HepG2 (cell line): Measurements from ENCODE around the gene OPA3. TPM values are rescaled to one million over a fixed set of nuclear protein-coding genes. Genes with fewer than 3 reads are reported as not detected.

Experiments used
- ATAC-seq: fragments of 200-7000 bp; cut with Tn5 transposase; 3 replicates; pipeline ENCODE4 v1.9.1; 2020; ENCODE audit warnings: mild to moderate bottlenecking, moderate library complexity
- BruUV-seq: library from RNA; stranded (reverse); fragments of 400-500 nt; replicated peaks from 2 replicates; lab custom pipeline; 2021; lab: Mats Ljungman, UMichigan
- CTCF ChIA-PET: fragments of 300-600 bp; formaldehyde crosslinking; extraction: SDS; loops from one replicate; lab custom pipeline; 2021; ENCODE audit warnings: low total read pairs, inconsistent platforms, low intra/inter-chr PET ratio; lab: Yijun Ruan, JAX
- POLR2A ChIA-PET: fragments of 350-600 bp; sonication (Branson Sonifier 250); formaldehyde crosslinking; loops from one replicate; lab custom pipeline; 2020; ENCODE audit warnings: antibody characterized with exemption, inconsistent platforms; lab: Yijun Ruan, JAX
- DNase-seq: peaks from one replicate; pipeline ENCODE4 v3.0.0-alpha.2; 2015; ENCODE audit warnings: low spot score
- FAIRE-seq: peaks from 3 replicates; lab custom pipeline; 2011; peaks lifted over from hg19 to GRCh38; lab: Jason Lieb, UNC
- H2AFZ ChIP-seq: one replicate; pipeline ENCODE4 v1.6.1; 2011; ENCODE audit warnings: low read length, inconsistent platforms
- H3K27ac ChIP-seq: fragments of 300-600 bp; 3 replicates; pipeline ENCODE4 v1.8.0; 2011; ENCODE audit warnings: mixed run types, mild to moderate bottlenecking, mixed read lengths, low read length, inconsistent platforms; ENCODE audit not compliant: insufficient read depth; ENCODE audit errors: extremely low read length
- H3K27me3 ChIP-seq, 2 experiments: fragments of 200-600 bp in 1 of 2; 2 replicates in 1 of 2; 3 replicates in 1 of 2; pipeline versions ENCODE4 v1.6.0 to v1.8.0; 2011; ENCODE audit warnings: low read length in 2 of 2, mild to moderate bottlenecking in 2 of 2, moderate library complexity in 2 of 2, inconsistent platforms in 1 of 2; ENCODE audit not compliant: insufficient read depth in 2 of 2, control insufficient read depth in 1 of 2
- H3K36me3 ChIP-seq, 2 experiments: fragments of 200-600 bp in 1 of 2; replicated peaks in 1 of 2; 2 replicates in 1 of 2; 3 replicates in 1 of 2; pipeline versions ENCODE4 v1.5.1 to v1.8.0; 2011; ENCODE audit warnings: low read length in 2 of 2, inconsistent platforms in 1 of 2; ENCODE audit not compliant: insufficient read depth in 2 of 2, control insufficient read depth in 1 of 2
- H3K4me1 ChIP-seq: 2 replicates; pipeline ENCODE4 v1.5.1; 2012; ENCODE audit warnings: low read length, inconsistent platforms; ENCODE audit not compliant: insufficient read depth
- H3K4me2 ChIP-seq: 2 replicates; pipeline ENCODE4 v1.6.0; 2011; ENCODE audit warnings: low read depth, low read length, inconsistent platforms
- H3K4me3 ChIP-seq, 3 experiments: fragments of 200-600 bp in 1 of 3; sonication (generic), shearing (Covaris generic) in 1 of 3; replicated peaks in 1 of 3; 2 replicates each; pipeline ENCODE4 v1.5.1; 2011 to 2016; ENCODE audit warnings: low read length in 3 of 3, inconsistent platforms in 2 of 3, low read depth in 2 of 3, mild to moderate bottlenecking in 2 of 3, control low read depth in 1 of 3, mixed read lengths in 1 of 3; ENCODE audit not compliant: insufficient read depth in 1 of 3
- H3K79me2 ChIP-seq: one replicate; pipeline ENCODE4 v1.6.1; 2011; ENCODE audit warnings: low read length, inconsistent platforms; ENCODE audit not compliant: insufficient read depth
- H3K9ac ChIP-seq: 2 replicates; pipeline ENCODE4 v1.6.0; 2011; ENCODE audit warnings: mild to moderate bottlenecking, low read depth, low read length, inconsistent platforms; ENCODE audit not compliant: insufficient read depth
- H3K9me3 ChIP-seq: 2 replicates; pipeline ENCODE4 v1.5.1; 2012; ENCODE audit warnings: mild to moderate bottlenecking, low read length
- H4K20me1 ChIP-seq: 2 replicates; pipeline ENCODE4 v1.6.0; 2011; ENCODE audit warnings: inconsistent platforms, mild to moderate bottlenecking, low read length, moderate library complexity; ENCODE audit not compliant: insufficient read depth
- KDM3A ChIP-seq: IDR thresholded peaks from 2 replicates; pipeline ENCODE4 v1.6.1; 2018; ENCODE audit warnings: low read depth, missing compliant biosample characterization
- SP1 ChIP-seq, 2 experiments: fragments of 450-650 bp in 1 of 2; sonication (generic) in 1 of 2; formaldehyde crosslinking in 1 of 2; IDR thresholded peaks; 2 replicates each; pipeline versions ENCODE4 v1.4.0 to v1.6.1; 2016 to 2020; ENCODE audit warnings: missing genetic modification reagents in 1 of 2
- ZSCAN12 ChIP-seq: sonication (generic); formaldehyde crosslinking; IDR thresholded peaks from 2 replicates; pipeline ENCODE4 v1.9.0; 2021; ENCODE audit warnings: mild to moderate bottlenecking, missing genetic modification reagents
- WGBS: methylation state at CpG from one replicate; pipeline ENCODE4 v1.1.6; 2017; ENCODE audit warnings: low lambda C conversion rate; 5-methylcytosine and 5-hydroxymethylcytosine counted together
- in situ Hi-C: cut with HindIII; loops from 2 replicates; pipeline ENCODE4 v1.10.0; 2017; ENCODE audit warnings: low pct_unique_long_range_greater_than_20kb; ENCODE audit not compliant: extremely low pct_ligation_motif_present
- intact Hi-C: fragments of 100-400 bp; cut with micrococcal nuclease; formaldehyde crosslinking; loops from one replicate; pipeline ENCODE4 v1.10.0; 2022; ENCODE audit not compliant: unreplicated experiment
- polyA plus RNA-seq, 8 experiments: library from polyadenylated mRNA; depleted of rRNA in 3 of 8; stranded (reverse) in 7 of 8; unstranded in 1 of 8; fragments of >200 nt; fragmentation: Illumina TruSeq in 4 of 8; extraction: Trizol in 4 of 8; gene quantifications; 2 replicates each; pipeline versions ENCODE4 v1.2.1 to v1.2.3, GENCODE V29; 2011 to 2016; ENCODE audit warnings: low read depth in 4 of 8, missing spikeins in 1 of 8, mixed read lengths in 1 of 8; ENCODE audit not compliant: insufficient read depth in 1 of 8
- total RNA-seq, 5 experiments: library from RNA; depleted of rRNA; stranded (reverse); fragments of >200 nt; fragmentation: Illumina TruSeq; extraction: Trizol; gene quantifications; 2 replicates each; pipeline ENCODE4 v1.2.3, GENCODE V29; 2016; ENCODE audit warnings: low read depth in 1 of 5
- TF ChIP-seq, protein P1 (sequence below): sonication (generic); formaldehyde crosslinking; IDR thresholded peaks from one replicate; pipeline ENCODE4 v1.5.1; 2020; ENCODE audit warnings: mild to moderate bottlenecking, missing genetic modification reagents; ENCODE audit errors: not compliant biosample characterization
- TF ChIP-seq, protein P2 (sequence below): sonication (generic); formaldehyde crosslinking; IDR thresholded peaks from 2 replicates; pipeline ENCODE4 v1.8.0; 2022; ENCODE audit warnings: missing genetic modification reagents, low read depth, mild to moderate bottlenecking, borderline replicate concordance
- TF ChIP-seq, protein P3 (sequence below): sonication (generic); formaldehyde crosslinking; IDR thresholded peaks from 2 replicates; pipeline ENCODE4 v1.5.1; 2020; ENCODE audit warnings: mild to moderate bottlenecking, missing genetic modification reagents, borderline replicate concordance

OPA3 gene
- total and polyA plus RNA-seq, 2 of the 13 experiments (the other 11 are each of a cell fraction or from before 2014, with no cell fraction given): 8.3 to 17.7 TPM

DNA sequence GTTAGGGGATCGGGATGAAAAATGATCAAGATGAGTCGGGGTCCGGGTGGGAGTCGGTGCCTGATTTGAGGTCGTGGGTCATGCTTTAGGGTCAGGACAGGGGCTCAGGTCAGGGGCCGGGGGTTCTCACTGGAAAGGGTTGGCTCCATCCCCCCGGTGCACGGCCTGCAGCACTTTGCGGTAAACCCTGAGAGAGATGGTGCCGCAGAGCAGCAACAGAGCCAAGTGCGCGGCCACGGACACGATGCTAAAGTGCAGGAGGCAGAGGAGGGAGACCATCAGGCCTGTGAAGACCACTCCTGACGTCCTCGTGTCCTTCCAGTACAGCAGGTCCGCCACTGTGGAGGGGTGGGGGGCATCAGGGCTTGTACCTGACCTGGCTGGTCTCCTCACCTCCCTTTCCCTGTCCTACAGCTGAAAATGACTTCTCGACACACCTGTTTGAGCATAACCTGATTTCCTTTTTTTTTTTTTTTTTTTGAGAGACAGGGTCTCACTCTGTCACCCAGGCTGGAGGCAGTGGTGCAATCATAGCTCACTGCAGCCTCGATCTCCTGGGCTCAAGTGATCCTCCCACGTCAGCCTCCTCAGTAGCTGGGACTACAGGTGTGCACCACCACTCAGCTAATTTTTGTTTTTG, 95.3 kb downstream of the OPA3 start (continued):
- TF ChIP-seq, protein P1, sequence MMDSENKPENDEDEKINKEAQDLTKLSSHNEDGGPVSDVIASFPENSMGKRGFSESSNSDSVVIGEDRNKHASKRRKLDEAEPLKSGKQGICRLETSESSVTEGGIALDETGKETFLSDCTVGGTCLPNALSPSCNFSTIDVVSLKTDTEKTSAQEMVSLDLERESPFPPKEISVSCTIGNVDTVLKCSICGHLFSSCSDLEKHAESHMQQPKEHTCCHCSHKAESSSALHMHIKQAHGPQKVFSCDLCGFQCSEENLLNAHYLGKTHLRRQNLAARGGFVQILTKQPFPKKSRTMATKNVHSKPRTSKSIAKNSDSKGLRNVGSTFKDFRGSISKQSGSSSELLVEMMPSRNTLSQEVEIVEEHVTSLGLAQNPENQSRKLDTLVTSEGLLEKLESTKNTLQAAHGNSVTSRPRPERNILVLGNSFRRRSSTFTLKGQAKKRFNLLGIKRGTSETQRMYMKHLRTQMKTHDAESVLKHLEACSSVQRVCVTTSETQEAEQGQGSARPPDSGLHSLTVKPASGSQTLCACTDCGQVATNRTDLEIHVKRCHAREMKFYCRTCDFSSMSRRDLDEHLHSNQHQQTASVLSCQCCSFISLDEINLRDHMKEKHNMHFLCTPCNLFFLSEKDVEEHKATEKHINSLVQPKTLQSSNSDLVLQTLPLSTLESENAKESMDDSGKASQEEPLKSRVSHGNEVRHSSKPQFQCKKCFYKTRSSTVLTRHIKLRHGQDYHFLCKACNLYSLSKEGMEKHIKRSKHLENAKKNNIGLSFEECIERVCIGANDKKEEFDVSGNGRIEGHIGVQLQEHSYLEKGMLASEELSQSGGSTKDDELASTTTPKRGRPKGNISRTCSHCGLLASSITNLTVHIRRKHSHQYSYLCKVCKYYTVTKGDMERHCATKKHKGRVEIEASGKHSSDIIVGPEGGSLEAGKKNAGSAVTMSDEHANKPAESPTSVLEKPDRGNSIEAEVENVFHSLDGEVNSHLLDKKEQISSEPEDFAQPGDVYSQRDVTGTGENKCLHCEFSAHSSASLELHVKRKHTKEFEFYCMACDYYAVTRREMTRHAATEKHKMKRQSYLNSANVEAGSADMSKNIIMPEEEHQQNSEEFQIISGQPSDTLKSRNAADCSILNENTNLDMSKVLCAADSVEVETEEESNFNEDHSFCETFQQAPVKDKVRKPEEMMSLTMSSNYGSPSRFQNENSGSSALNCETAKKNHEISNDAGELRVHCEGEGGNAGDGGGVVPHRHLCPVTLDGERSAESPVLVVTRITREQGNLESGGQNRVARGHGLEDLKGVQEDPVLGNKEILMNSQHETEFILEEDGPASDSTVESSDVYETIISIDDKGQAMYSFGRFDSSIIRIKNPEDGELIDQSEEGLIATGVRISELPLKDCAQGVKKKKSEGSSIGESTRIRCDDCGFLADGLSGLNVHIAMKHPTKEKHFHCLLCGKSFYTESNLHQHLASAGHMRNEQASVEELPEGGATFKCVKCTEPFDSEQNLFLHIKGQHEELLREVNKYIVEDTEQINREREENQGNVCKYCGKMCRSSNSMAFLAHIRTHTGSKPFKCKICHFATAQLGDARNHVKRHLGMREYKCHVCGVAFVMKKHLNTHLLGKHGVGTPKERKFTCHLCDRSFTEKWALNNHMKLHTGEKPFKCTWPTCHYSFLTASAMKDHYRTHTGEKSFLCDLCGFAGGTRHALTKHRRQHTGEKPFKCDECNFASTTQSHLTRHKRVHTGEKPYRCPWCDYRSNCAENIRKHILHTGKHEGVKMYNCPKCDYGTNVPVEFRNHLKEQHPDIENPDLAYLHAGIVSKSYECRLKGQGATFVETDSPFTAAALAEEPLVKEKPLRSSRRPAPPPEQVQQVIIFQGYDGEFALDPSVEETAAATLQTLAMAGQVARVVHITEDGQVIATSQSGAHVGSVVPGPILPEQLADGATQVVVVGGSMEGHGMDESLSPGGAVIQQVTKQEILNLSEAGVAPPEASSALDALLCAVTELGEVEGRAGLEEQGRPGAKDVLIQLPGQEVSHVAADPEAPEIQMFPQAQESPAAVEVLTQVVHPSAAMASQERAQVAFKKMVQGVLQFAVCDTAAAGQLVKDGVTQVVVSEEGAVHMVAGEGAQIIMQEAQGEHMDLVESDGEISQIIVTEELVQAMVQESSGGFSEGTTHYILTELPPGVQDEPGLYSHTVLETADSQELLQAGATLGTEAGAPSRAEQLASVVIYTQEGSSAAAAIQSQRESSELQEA: no peak

DNA sequence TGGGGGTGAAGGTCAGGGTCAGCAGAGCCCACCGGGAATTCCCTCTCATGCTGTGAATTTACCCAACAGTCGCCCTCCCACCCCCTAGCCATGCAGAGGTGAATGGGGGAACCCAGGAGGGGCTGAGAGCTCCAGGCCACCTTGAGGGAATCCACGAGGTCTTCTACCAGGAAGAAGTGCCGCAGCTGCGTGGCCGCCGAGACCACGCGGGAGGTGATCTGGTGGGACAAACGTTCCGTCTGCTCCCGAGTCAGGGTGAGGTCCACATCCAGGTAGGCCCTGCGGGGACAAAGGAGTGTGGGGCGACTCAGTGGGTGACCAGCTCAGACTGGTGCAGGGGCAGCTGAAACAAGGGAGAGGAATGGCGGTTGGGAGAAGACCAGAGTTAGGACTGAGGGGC, 95.9 kb downstream of the OPA3 start:
- intact Hi-C loops (no loop called here), in situ Hi-C loops (no loop called here)
- no peak overlapping the region for H3K4me3 ChIP-seq
- H3K36me3 ChIP-seq: no peaks in the 10 kb centered on the region
- peaks cover 38% of the 10 kb centered on the region for H3K4me1 ChIP-seq
- POLR2A ChIA-PET: no interaction called here
- FAIRE-seq (no peak), ATAC-seq (no peak), DNase-seq (no peak)
- 85% methylated on average over 15 of the region's 15 CpGs for WGBS
- CTCF ChIA-PET: no interaction called here
- BruUV-seq: no TSS peak
- H2AFZ ChIP-seq: no peak overlapping the region
- no peaks in the 10 kb centered on the region for H3K79me2 ChIP-seq
- H3K9ac ChIP-seq: no peak overlapping the region
- no peak for TF ChIP-seq ZSCAN12 (CRISPR knock-in tag)
- no peak for TF ChIP-seq KDM3A (CRISPR knock-in tag)
- TF ChIP-seq, protein P2, sequence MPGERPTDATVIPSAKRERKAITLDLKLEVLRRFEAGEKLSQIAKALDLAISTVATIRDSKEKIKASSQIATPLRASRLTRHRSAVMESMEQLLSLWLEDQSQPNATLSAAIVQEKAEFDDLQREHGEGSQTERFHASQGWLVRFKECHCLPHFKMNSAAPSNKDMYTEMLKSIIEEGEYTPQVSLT (CRISPR knock-in tag): no peak
- TF ChIP-seq, protein P3, sequence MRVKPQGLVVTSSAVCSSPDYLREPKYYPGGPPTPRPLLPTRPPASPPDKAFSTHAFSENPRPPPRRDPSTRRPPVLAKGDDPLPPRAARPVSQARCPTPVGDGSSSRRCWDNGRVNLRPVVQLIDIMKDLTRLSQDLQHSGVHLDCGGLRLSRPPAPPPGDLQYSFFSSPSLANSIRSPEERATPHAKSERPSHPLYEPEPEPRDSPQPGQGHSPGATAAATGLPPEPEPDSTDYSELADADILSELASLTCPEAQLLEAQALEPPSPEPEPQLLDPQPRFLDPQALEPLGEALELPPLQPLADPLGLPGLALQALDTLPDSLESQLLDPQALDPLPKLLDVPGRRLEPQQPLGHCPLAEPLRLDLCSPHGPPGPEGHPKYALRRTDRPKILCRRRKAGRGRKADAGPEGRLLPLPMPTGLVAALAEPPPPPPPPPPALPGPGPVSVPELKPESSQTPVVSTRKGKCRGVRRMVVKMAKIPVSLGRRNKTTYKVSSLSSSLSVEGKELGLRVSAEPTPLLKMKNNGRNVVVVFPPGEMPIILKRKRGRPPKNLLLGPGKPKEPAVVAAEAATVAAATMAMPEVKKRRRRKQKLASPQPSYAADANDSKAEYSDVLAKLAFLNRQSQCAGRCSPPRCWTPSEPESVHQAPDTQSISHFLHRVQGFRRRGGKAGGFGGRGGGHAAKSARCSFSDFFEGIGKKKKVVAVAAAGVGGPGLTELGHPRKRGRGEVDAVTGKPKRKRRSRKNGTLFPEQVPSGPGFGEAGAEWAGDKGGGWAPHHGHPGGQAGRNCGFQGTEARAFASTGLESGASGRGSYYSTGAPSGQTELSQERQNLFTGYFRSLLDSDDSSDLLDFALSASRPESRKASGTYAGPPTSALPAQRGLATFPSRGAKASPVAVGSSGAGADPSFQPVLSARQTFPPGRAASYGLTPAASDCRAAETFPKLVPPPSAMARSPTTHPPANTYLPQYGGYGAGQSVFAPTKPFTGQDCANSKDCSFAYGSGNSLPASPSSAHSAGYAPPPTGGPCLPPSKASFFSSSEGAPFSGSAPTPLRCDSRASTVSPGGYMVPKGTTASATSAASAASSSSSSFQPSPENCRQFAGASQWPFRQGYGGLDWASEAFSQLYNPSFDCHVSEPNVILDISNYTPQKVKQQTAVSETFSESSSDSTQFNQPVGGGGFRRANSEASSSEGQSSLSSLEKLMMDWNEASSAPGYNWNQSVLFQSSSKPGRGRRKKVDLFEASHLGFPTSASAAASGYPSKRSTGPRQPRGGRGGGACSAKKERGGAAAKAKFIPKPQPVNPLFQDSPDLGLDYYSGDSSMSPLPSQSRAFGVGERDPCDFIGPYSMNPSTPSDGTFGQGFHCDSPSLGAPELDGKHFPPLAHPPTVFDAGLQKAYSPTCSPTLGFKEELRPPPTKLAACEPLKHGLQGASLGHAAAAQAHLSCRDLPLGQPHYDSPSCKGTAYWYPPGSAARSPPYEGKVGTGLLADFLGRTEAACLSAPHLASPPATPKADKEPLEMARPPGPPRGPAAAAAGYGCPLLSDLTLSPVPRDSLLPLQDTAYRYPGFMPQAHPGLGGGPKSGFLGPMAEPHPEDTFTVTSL (CRISPR knock-in tag): no peak
- no peak for TF ChIP-seq SP1 (IDR thresholded peaks at IDR 0.05)
- TF ChIP-seq SP1 (CRISPR knock-in tag; IDR thresholded peaks at IDR 0.05): no peak
- H4K20me1 ChIP-seq: no peaks in the 10 kb centered on the region
- H3K9me3 ChIP-seq: no peaks in the 10 kb centered on the region
- H3K27ac ChIP-seq: no peak overlapping the region
- H3K4me2 ChIP-seq: no peak overlapping the region
- H3K27me3 ChIP-seq: no peaks in the 10 kb centered on the region
